GM12878 (cell line): ENCODE measurements around the gene BRINP3. TPM values are rescaled to one million over a fixed set of nuclear protein-coding genes. Genes with fewer than 3 reads are reported as not detected.

Experiments
- ATAC-seq: fragments of 200-7000 bp; cut with Tn5 transposase; 3 replicates; pipeline ENCODE4 v1.9.1; 2020; ENCODE audit warnings: mild to moderate bottlenecking, moderate library complexity
- BruUV-seq: library from RNA; stranded (reverse); fragments of 400-500 nt; replicated peaks from 2 replicates; lab custom pipeline; 2021; lab: Mats Ljungman, UMichigan
- CTCF ChIA-PET: fragments of 300-600 bp; sonication (Branson Sonifier 250); formaldehyde crosslinking; extraction: SDS; loops from one replicate; lab custom pipeline; 2021; ENCODE audit warnings: inconsistent platforms; lab: Yijun Ruan, JAX
- POLR2A ChIA-PET: fragments of 350-600 bp; formaldehyde crosslinking; extraction: SDS; loops from one replicate; lab custom pipeline; 2021; ENCODE audit warnings: inconsistent platforms; lab: Charles Lee
- RAD21 ChIA-PET: fragments of 300-600 bp; sonication (Branson Sonifier 250); formaldehyde crosslinking; loops from one replicate; lab custom pipeline; 2023; ENCODE audit warnings: antibody characterized with exemption; ENCODE audit not compliant: unreplicated experiment; lab: Charles Lee
- SMC1A ChIA-PET: fragments of 300-600 bp; sonication (Branson Sonifier 250); formaldehyde crosslinking; loops from one replicate; lab custom pipeline; 2023; ENCODE audit not compliant: unreplicated experiment, uncharacterized antibody; lab: Charles Lee
- DNase-seq: peaks from one replicate; pipeline ENCODE4 v3.0.0-alpha.2; 2011; ENCODE audit warnings: low read depth, low spot score
- FAIRE-seq: peaks from 3 replicates; lab custom pipeline; 2011; peaks lifted over from hg19 to GRCh38; lab: Jason Lieb, UNC
- H2AFZ ChIP-seq: 2 replicates; pipeline ENCODE4 v1.6.0; 2011; ENCODE audit warnings: low read depth, low read length, control low read depth; ENCODE audit not compliant: control insufficient read depth
- H3K27ac ChIP-seq: 2 replicates; pipeline ENCODE4 v1.5.1; 2011; ENCODE audit warnings: control low read depth; ENCODE audit not compliant: control insufficient read depth, insufficient read depth
- H3K27me3 ChIP-seq, 2 experiments: replicated peaks in 1 of 2; 2 replicates each; pipeline versions ENCODE4 v1.6.0 to v1.6.1; 2011; ENCODE audit warnings: low read length in 1 of 2; ENCODE audit not compliant: control insufficient read depth in 2 of 2, insufficient read depth in 2 of 2
- H3K36me3 ChIP-seq, 2 experiments: 2 replicates each; pipeline ENCODE4 v1.5.1; 2011; ENCODE audit warnings: low read length in 1 of 2; ENCODE audit not compliant: control insufficient read depth in 2 of 2, insufficient read depth in 2 of 2
- H3K4me1 ChIP-seq: 2 replicates; pipeline ENCODE4 v1.6.1; 2011; ENCODE audit warnings: mild to moderate bottlenecking, low read length, moderate library complexity, mixed read lengths; ENCODE audit not compliant: control insufficient read depth, insufficient read depth
- H3K4me2 ChIP-seq: 2 replicates; pipeline ENCODE4 v1.6.0; 2011; ENCODE audit warnings: control low read depth; ENCODE audit not compliant: control insufficient read depth, insufficient read depth
- H3K4me3 ChIP-seq: fragments of 200-600 bp; sonication (generic); 2 replicates; pipeline ENCODE4 v1.5.1; 2016
- H3K79me2 ChIP-seq: 2 replicates; pipeline ENCODE4 v1.6.0; 2011; ENCODE audit warnings: low read length; ENCODE audit not compliant: control insufficient read depth, insufficient read depth
- H3K9ac ChIP-seq: 2 replicates; pipeline ENCODE4 v1.8.0; 2011; ENCODE audit warnings: low read length, control low read depth, mixed read lengths; ENCODE audit not compliant: control insufficient read depth, insufficient read depth
- H3K9me3 ChIP-seq: replicated peaks from 3 replicates; pipeline ENCODE4 v1.5.1; 2011; ENCODE audit warnings: mild to moderate bottlenecking, low read length; ENCODE audit not compliant: control insufficient read depth, insufficient read depth
- H4K20me1 ChIP-seq: 2 replicates; pipeline ENCODE4 v1.6.0; 2011; ENCODE audit not compliant: control insufficient read depth, insufficient read depth
- CBX5 ChIP-seq: sonication (generic); IDR thresholded peaks from 2 replicates; pipeline ENCODE4 v1.6.1; 2016; ENCODE audit warnings: low read depth, moderate library complexity, mild to moderate bottlenecking, inconsistent platforms
- CHD2 ChIP-seq: IDR thresholded peaks from 2 replicates; pipeline ENCODE4 v1.6.1; 2011; ENCODE audit warnings: low read depth, low read length, improper control_type of control experiment, borderline replicate concordance
- GABPA ChIP-seq: IDR thresholded peaks from 2 replicates; pipeline ENCODE4 v1.6.1; 2014; ENCODE audit warnings: antibody characterized with exemption, low read depth, mild to moderate bottlenecking, inconsistent platforms
- GATAD2B ChIP-seq: fragments of 450-650 bp; conservative IDR thresholded peaks from 2 replicates; pipeline ENCODE4 v1.6.1; 2017; ENCODE audit warnings: low read depth, mild to moderate bottlenecking, moderate library complexity
- KAT2A ChIP-seq: conservative IDR thresholded peaks from 2 replicates; pipeline ENCODE4 v1.6.1; 2011; ENCODE audit warnings: low read depth, low read length; ENCODE audit not compliant: control insufficient read depth
- KDM1A ChIP-seq: fragments of 200-600 bp; sonication (generic); IDR thresholded peaks from 2 replicates; pipeline ENCODE4 v1.6.1; 2016; ENCODE audit warnings: borderline replicate concordance
- LARP7 ChIP-seq: fragments of 450-650 bp; IDR thresholded peaks from 2 replicates; pipeline ENCODE4 v1.6.1; 2017; ENCODE audit warnings: mild to moderate bottlenecking
- MEF2B ChIP-seq: fragments of 450-650 bp; IDR thresholded peaks from 2 replicates; pipeline ENCODE4 v1.6.1; 2018; ENCODE audit warnings: mild to moderate bottlenecking, moderate library complexity; ENCODE audit not compliant: partially characterized antibody, poor library complexity, severe bottlenecking
- NBN ChIP-seq: fragments of 450-650 bp; IDR thresholded peaks from 2 replicates; pipeline ENCODE4 v1.6.1; 2016
- NRF1 ChIP-seq: conservative IDR thresholded peaks from 2 replicates; pipeline ENCODE4 v1.6.1; 2011; ENCODE audit warnings: mild to moderate bottlenecking, low read depth, low read length, improper control_type of control experiment
- RBBP5 ChIP-seq: fragments of 200-600 bp; sonication (generic); conservative IDR thresholded peaks from 2 replicates; pipeline ENCODE4 v1.6.1; 2016
- RELA ChIP-seq: fragments of 450-650 bp; IDR thresholded peaks from 2 replicates; pipeline ENCODE4 v1.8.0; 2014; ENCODE audit warnings: borderline replicate concordance; ENCODE audit not compliant: partially characterized antibody
- SMAD1 ChIP-seq: fragments of 450-650 bp; IDR thresholded peaks from 2 replicates; pipeline ENCODE4 v1.6.1; 2018; ENCODE audit warnings: mild to moderate bottlenecking, low read depth; ENCODE audit not compliant: partially characterized antibody
- SMC3 ChIP-seq: IDR thresholded peaks from 2 replicates; pipeline ENCODE4 v1.6.1; 2011; ENCODE audit warnings: low read length, improper control_type of control experiment, borderline replicate concordance
- STAT3 ChIP-seq: IDR thresholded peaks from 2 replicates; pipeline ENCODE4 v1.6.1; 2011; ENCODE audit warnings: low read depth, low read length, improper control_type of control experiment
- WRNIP1 ChIP-seq: IDR thresholded peaks from 2 replicates; pipeline ENCODE4 v1.6.1; 2011; ENCODE audit warnings: low read depth, low read length, improper control_type of control experiment, borderline replicate concordance
- ZNF622 ChIP-seq: fragments of 450-650 bp; IDR thresholded peaks from 2 replicates; pipeline ENCODE4 v1.6.1; 2017; ENCODE audit warnings: mild to moderate bottlenecking, inconsistent platforms
- in situ Hi-C: fragments of 300-500 bp; cut with MboI; formaldehyde crosslinking; loops from 9 replicates; pipeline ENCODE4 v1.14.3; 2018; ENCODE audit warnings: mixed read lengths
- intact Hi-C: fragments of 100-400 bp; cut with micrococcal nuclease; formaldehyde crosslinking; loops from one replicate; pipeline ENCODE4 v1.14.2; 2022; ENCODE audit not compliant: unreplicated experiment
- polyA plus RNA-seq, 11 experiments: library from polyadenylated mRNA; depleted of rRNA in 4 of 11; unstranded in 6 of 11; stranded (reverse) in 5 of 11; fragments of >200 nt; fragmentation: Nextera tagmentation in 4 of 11; fragmentation: Illumina TruSeq in 1 of 11; extraction: Ambion mirVana in 4 of 11; extraction: Trizol in 1 of 11; gene quantifications; 1 replicate in 1 of 11; 2 replicates in 10 of 11; pipeline versions ENCODE4 v1.2.1 to v1.2.3, GENCODE V29; 2011 to 2016; ENCODE audit warnings: inconsistent platforms in 2 of 11, missing spikeins in 2 of 11, low read depth in 1 of 11
- total RNA-seq, 4 experiments: library from RNA; depleted of rRNA in 3 of 4; stranded (reverse); fragments of >200 nt in 3 of 4; fragmentation: Illumina TruSeq in 1 of 4; extraction: Trizol in 1 of 4; gene quantifications; 2 replicates each; pipeline versions ENCODE4 v1.2.1 to v1.2.3, GENCODE V29; 2013 to 2021
- TF ChIP-seq, protein P1 (sequence below): fragments of 450-650 bp; formaldehyde crosslinking; IDR thresholded peaks from 2 replicates; pipeline ENCODE4 v1.5.0; 2022; ENCODE audit warnings: mild to moderate bottlenecking, missing genetic modification characterization

BRINP3 gene
- total and polyA plus RNA-seq, 10 of the 15 experiments (the other 5 are each of a cell fraction or from before 2014, with no cell fraction given), result under 0.01 TPM; not detected in 9

GRCh38 chr1:190243056-190243455 lies 234.6 kb downstream of the BRINP3 start:
- Histone ChIP-seq H3K27me3 (no peaks in the 10 kb centered on the region), H3K4me2 (no peak overlapping the region), H3K27ac (no peak overlapping the region), H3K4me3 (no peak overlapping the region), H2AFZ (no peak overlapping the region), H4K20me1 (no peaks in the 10 kb centered on the region), H3K9ac (no peak overlapping the region), H3K4me1 (no peaks in the 10 kb centered on the region), H3K79me2 (no peaks in the 10 kb centered on the region), H3K9me3 (no peaks in the 10 kb centered on the region), H3K36me3 (no peaks in the 10 kb centered on the region)
- ChIA-PET RAD21 (no interaction called here), SMC1A (no interaction called here), POLR2A (no interaction called here), CTCF (no interaction called here)
- BruUV-seq, result no TSS peak
- TF ChIP-seq KAT2A (no peak), CBX5 (no peak), NBN (no peak), NRF1 (no peak), SMC3 (no peak), STAT3 (no peak), CHD2 (no peak), LARP7 (no peak), GATAD2B (no peak), RELA (no peak), GABPA (no peak), SMAD1 (no peak), ZNF622 (no peak), RBBP5 (no peak), WRNIP1 (no peak), KDM1A (no peak), MEF2B (no peak)
- TF ChIP-seq, protein P1, sequence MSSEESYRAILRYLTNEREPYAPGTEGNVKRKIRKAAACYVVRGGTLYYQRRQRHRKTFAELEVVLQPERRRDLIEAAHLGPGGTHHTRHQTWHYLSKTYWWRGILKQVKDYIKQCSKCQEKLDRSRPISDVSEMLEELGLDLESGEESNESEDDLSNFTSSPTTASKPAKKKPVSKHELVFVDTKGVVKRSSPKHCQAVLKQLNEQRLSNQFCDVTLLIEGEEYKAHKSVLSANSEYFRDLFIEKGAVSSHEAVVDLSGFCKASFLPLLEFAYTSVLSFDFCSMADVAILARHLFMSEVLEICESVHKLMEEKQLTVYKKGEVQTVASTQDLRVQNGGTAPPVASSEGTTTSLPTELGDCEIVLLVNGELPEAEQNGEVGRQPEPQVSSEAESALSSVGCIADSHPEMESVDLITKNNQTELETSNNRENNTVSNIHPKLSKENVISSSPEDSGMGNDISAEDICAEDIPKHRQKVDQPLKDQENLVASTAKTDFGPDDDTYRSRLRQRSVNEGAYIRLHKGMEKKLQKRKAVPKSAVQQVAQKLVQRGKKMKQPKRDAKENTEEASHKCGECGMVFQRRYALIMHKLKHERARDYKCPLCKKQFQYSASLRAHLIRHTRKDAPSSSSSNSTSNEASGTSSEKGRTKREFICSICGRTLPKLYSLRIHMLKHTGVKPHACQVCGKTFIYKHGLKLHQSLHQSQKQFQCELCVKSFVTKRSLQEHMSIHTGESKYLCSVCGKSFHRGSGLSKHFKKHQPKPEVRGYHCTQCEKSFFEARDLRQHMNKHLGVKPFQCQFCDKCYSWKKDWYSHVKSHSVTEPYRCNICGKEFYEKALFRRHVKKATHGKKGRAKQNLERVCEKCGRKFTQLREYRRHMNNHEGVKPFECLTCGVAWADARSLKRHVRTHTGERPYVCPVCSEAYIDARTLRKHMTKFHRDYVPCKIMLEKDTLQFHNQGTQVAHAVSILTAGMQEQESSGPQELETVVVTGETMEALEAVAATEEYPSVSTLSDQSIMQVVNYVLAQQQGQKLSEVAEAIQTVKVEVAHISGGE (CRISPR knock-in tag), result no peak
- in situ Hi-C loops, result no loop called here
- DNase-seq, result no peak
- intact Hi-C loops, result no loop called here
- no peak for ATAC-seq
- FAIRE-seq, result no peak
